Muscle of back (tissue), 11 donors: ENCODE data around the gene TMSB10. TPM values are rescaled to one million over a fixed set of nuclear protein-coding genes. Genes with fewer than 3 reads are reported as not detected.

Source experiments
- DNase-seq, 3 donors: peaks; one replicate each; pipeline versions ENCODE4 v3.0.0 to v3.0.0-alpha.2; 2013
- polyA plus RNA-seq, 10 donors: library from polyadenylated mRNA; unstranded; fragments of 120-200 nt; gene quantifications; one replicate each; pipeline ENCODE4 v1.2.1, GENCODE V29; 2013; ENCODE audit not compliant: insufficient read length in 10 of 10

Gene TMSB10
- polyA plus RNA-seq, 10 donors, result 1,032 to 1,730 (median 1,254) TPM

DNA sequence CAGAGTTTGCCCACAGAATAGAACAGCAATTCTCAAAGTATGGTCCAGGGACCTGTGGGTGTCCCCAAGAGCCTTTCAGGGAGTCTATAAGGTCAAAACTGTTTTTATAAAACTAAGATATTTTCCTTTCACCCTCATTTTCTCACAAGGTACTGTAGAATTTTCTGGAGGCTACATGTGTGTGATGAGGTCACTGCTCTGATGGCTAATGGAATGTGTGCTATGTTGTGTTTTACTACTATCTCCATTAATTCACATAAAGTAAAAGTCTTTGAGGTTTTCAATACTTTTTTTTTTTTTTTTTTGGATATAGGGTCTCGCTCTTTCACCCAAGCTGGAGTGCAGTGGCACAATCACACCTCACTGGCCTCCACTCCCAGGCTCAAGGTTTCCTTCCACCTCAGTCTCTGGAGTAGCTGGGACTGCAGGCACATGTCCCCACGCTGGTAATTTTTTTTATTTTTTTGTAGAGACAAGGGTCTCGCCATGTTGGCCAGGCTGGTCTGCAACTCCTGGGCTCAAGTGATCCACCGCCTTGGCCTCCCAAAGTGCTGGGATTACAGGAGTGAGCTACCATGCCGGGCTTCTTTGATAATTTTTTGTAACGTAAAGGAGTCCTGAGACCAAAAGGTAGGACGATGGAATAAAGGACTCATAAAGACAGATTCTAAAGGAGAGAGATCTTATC is 26.4 kb upstream of the TMSB10 start:
- DNase-seq, result no peak

DNA sequence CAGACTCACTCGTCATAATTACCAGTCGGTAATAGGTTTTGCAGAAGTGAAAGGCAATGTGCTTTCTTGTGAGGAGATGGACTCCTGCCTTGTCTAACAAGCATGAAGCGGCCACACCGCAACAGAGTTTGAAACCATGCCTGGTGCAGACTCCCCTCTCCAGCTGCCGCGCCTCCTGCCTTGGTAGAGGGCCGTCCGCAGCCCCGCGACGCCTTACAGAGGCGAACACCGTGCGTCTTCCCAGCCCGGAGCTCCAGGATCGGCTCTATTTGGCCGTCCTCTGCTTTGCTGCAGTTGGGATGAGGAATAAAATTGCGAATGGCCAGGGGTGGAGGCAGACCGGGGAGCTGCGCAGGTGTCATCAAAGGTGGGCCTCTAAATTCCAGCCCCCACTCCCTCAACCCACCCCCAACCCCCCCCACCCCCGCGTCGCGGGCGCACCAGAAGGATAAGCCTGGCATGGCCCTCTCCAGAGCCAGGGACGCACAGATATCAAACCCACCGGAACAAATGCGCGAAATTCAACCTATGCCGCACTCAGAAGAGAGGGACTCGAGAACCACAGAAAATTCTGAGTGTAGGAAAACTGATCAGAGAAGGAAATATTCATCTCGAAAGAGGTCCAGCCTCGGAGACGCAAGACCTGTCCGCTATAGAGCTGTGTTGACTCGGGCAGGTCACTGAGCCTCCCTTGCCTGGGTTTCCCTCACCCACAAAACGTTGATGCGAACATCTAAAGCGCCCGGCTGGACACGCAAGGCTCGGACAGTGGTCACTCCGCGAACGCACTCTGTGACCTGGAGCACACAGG is 25.7 kb upstream of the TMSB10 start:
- peak in 1 of 3 donors; percentile 48 for DNase-seq

DNA sequence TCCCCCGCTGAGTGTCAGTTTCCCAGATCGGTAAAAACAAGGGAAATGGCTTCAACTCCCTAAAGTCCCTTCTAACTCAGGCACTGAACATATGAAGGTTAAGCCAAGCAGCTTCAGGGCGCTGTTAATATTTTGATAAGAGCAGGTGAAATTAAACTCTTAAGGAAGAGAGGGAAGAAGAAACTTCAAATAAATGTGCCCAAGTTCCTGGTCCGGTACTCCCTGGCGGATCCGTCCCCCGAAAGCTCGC is 25.1 kb upstream of the TMSB10 start:
- DNase-seq, result no peak

DNA sequence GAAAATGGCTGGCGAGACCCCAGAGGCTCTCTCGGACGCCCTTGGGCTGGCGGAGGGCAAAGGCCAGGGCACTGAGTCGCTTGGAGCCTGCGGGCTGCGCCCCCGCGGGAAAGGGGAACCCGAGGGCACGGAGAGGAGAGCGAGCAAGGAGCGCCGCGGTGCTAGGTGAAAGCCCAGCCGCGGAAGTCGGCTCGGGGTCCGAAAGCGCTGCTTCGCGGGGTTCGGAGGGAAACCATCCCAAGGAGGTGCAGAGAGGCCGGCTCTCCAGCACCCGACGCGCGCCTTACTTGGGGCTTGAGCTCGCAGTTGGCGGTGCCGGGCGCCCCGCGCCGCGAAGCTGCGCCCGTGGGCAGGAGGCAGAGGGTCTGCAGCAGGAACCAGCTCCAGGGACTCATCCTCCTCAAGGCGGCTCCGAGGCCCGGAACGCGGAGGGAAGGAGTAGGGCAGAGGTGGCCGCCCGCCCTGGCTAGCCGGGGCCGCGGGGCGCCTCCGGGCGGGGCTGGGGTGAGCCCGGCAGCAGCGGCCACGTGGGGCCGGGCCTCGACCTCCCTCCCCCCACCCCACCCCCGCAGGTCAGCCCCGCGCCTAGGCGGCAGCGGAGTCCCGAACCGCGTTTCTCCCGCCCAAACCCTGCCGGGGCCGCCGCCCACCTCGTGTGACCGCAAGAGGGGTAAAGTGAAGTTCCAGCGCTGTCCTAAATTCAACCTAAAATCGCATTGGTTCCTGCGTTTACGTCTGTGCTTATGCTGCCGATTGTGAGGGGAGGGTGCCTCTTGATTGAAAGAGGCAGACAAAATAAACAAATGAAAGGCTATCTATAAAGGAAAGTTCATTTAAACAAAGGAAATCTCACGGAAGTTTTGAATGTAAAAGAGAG is 24.6 kb upstream of the TMSB10 start, which contains the start of gene TRABD2A:
TSS of gene TRABD2A (minus strand) at position 440 of the 877 bp plus-strand sequence. CDS start at position 395, 45 bp downstream.
- peak in 1 of 3 donors; percentile 51 for DNase-seq

DNA sequence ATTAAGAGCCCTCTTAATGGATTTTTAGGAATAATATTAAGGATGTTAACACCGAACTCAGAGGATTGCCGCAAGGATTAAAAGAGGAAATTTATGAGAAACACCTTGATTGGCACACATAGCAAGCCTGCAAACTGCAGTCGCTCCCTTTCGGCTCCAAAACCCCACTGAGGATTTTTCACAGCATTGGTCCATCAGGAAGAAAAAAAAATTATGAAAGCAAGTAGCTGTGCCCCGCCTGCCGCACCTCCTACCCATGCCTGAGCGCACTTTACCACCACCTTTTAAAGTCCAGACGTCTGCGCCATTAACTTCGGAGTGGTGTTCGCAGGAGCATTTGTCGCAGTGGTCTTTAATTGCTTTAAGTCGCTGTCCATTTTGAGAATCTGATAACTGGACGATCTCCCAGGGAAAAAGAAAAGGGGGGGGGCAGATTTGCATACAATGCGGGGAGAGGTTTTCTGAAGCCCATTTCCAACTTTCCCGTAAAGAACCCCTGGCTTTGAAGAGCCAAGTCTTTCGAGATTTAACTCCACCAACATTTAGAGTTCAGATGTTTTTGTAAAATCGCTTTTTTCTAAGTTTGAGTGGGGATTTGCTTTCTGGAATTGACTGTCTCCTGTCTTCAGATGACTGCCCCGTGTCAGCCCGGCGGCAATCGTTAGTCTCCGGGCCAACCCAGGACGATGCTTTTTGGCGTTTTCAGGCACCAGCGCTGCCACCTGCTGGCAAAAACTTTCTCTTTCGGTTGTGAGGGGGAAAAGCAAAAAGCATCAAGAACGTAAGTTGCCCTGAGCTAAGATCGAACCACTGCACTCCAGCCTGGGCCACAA is 23.7 kb upstream of the TMSB10 start:
- peak; percentile 69 to 85 (median 80) for DNase-seq

DNA sequence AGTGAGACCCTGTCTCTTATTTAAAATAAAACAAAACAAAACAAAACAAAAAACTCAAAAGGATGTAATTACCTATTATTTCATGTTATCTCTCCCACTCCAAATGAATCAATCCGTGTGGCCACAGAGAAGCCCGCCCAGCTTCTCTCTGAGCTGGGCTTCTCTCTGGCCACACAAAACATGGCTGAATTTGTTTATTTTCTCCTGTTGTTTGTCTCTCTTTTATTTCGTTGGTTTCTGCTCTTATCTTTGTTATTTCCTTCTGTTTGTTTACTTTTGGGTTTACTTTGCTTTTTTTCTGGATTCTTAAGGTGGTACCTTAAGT is 23.1 kb upstream of the TMSB10 start:
- DNase-seq, result no peak

DNA sequence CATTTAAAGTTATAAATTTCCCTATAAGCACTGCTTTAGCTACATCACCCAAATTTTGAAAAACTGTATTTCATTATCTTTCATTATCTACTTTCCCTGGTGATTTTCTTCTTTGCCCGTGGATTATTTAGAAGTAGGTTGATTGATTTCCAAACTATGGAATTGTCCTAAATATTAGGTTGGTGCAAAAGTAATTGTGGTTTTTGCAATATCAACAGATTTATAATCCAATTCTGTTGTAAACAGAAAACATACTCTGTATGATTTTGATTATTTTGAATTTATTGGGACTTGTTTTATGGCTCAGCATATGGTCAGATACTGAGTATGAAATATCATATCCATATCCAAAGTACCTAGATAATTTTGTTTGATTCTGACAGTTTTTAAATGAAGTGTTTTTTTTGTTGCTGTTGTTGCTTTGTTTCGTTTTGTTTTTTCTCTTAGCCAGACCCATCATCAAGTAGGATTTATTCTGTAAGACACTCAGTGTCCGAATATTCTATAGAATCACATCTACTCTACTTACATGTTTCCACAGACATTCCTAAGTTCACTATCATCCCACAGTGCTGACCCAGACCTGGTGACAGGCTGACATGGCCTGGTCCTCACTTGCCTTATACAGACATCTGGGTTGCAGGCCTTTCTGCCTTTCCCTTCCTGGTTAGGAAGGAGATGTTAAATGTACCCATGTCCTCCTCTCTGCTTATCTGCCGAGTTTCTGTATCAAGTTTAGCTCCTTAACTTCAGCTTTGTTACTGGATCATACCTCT is 22.5 kb upstream of the TMSB10 start:
- no peak for DNase-seq

DNA sequence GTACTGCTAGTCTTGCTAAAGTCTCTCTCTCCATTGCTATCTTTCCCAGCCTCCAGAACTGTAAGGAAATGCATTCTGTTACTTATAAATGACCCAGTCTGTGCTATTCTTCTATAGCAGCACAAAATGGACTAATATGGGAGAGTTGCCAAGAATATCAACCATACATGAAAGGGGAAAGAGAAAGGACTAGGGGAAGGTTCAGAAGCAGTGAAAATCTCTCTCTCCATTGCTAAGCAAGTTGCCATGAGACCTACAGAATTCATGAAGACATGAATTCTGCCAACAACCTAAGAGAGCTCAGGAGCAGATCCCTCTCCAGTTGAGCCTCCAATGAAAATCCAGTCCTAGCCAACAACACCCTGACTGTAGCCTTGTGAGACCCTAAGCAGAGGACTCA is 21.0 kb upstream of the TMSB10 start:
- no peak for DNase-seq

DNA sequence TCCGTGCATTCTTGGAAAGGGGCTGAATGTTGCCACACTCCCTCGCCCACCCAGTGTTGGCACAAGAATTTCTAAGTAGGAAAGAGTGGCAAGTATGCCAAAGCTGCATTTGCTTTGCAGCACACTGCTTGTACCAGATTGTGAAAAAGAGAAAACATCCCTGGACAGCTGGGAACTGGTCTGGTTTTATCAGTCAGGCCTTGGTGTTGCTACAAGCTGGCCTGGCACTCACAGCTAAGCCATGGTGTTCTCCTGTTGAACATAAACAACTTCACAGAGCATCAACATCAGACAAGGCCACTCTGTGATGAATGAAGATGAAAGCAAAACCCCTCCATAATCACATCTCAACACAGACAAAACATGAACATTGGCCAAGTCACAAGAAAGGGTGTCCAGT is 20.3 kb upstream of the TMSB10 start:
- DNase-seq, result no peak

DNA sequence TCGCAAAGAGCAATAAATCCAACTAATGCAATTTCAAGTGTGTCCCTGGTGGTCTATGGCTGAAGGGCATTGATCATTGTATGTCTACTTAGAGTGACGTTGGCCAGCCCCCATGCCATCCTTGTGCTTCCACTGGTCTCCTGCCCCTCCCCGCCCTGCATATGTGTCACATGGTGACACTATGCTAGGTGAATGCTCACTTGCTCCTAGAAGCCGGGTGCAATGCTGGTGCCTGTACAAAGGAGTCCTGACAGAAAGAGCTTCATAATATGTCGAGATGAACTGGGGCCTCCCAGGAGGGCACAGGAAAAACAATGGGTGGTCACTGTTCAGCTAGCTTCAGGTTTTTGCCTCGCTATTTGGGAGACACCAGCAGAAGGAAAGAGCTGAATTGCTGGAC is 18.7 kb upstream of the TMSB10 start:
- DNase-seq, result no peak

DNA sequence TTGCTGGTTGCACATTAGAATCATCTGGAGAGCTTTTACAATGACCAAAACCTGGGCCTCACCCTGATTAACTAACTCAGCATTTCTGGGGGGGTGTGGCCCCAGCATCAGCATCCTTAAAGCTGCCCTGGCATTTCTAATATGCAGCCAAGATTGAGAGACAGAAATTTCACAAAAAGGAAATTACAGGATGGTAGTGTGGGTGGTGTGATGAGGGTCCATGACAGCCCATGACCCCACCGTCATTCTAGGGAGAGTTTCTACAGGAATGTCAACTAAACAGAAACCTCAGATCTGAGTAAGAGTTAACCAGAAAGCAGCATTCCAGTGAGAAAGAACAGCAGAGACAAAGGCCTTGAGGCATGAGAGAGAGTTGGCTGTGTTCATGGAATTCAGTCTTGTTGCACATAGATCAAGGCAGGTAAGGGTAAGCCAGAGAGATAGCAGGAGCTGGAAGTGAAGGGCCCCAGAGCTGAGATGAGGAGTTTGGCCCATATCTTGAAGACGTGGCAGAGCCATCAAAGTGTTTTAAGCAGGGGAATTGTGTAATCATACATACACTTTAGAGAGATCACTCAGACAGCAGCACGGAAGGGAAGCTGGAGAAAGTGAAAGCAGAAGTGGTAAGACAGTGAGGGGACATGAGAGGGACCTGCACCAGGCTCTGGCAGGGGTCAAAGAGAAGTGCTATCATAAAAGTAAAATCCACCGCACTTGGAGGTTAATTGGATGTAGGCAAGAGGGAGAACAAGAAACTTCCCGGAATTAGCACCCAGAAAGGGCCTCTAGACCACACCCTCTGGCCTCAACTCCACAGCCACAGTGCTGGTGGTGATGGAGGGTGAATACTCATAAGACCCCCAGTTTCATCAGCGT is 16.8 kb upstream of the TMSB10 start:
- DNase-seq, result peak in 1 of 3 donors; percentile 77

DNA sequence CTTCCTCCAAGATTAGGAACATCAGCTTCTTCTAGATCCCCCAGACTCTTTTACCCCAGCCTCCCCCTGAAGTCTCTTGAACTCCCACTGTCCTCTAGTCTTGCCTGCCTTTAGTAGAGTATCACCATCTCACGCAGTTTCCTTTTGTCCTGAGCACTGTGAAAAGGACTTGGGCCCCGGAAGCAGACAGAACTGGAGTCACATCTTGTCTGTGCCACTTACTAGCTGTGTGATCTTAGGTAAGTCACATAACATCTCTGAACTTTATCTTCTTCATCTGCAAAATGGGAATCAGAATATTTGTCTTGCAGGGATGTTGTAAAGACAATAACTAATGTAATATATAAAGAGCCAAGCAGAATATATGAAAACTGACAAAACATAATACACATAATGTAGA is 16.1 kb upstream of the TMSB10 start:
- no peak for DNase-seq

DNA sequence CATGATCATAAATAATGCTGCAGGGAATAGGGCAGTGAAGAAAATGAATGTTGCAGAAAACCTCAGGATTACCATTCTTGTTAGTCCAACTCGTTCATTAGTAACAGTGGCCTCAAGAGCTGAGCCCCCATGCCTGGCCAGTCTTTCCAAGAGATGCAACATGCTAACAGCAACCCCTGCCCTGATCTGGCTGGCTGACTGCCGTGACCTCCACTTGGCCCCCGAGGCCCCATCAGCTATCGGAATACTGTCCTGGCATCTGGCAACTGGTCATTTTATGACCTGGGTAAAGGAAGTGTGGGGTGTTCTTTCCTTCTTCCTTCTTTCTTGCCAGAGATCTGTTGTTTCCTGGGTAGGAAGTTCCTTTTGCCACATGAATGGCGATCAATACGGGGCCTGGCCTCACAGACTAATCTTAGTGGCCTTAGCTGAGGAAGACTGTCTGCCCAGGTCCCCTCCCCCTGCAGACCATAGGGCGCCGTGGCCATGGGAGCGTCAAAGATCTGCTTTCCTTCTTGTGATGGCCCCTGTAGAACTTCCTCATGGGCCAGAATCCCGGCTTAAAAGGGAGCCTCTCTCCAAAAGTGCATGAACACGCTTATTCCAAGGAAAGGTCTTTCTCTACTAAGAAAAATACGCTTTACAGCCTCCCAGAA is 14.0 kb upstream of the TMSB10 start:
- no peak for DNase-seq

DNA sequence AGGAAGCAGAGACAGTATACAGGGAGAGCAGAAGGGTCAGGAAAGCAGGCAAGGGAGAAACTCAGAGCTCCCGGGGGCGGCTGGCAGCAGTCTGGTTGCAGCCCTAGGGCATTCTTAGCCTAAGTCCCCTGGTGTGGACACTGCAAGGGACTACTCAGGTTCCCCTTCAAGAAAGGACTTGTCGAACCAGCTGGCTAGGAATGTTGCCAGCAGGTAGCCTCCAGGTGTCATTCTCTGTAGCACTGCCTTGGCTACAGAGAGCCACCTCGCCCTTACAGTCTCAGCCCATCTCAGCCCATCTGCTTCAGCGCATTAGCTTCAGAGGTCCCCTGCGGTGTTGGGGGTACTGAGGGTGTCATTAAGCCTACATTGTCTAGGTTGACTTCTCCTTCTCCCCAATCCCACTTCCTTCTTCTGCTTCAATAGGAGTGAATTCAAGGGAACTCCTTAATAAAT is 11.3 kb upstream of the TMSB10 start:
- DNase-seq, result no peak

DNA sequence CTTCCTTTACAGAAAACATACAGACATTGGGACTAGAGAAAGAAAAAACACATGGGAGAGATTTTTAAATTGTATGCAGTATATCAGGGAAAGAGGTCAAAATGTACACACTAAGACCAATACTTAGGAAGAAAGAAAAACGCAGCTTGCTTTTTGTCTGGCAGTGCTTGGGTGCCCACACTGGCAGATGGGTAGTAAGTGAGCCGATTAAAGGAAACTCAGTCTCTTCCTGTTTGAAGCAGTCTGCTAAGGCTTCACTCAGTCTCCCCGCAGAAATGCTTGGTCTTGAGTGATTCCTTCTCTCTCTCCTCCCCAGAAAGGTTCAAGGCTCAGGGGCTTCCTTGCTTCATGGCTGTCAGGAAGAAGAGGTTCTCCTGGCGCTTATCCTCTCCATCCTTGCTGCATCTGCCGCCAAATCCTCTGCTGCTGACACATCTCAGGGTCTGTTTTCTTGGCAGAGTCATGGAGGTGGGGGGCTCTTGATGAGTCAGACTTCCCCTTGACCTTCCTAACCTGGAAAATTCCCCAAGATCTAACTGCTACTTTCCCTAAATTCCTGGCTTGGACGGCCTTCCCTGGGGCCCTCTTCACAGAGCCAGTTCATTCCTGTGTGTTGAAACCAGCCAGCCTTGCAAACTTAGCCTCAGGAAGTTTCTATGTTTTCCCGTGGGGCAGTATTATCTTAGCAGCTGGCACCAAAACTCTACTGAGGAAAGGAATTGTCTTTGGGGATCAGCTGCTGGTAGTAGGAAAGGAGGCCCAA is 10.5 kb upstream of the TMSB10 start:
- DNase-seq, result peak in 2 of 3 donors; percentile 49 to 61

DNA sequence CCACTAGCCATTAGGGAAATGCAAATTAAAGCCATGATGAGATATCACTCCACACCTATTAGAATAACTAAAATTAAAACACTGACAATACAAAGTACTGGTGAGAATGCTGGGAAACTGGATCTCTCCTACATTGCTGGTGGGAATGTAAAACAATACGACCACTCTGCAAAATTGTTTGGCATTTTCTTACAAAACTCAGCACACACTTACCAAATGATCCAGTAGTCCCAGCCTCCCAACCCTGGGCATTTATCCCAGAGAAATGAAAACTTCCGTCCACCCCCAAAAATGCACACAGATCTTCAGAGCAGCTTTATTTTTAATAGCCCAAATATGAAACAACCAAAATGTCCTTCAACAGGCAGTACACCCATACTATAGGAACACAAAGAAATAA is 8.9 kb upstream of the TMSB10 start:
- no peak for DNase-seq

DNA sequence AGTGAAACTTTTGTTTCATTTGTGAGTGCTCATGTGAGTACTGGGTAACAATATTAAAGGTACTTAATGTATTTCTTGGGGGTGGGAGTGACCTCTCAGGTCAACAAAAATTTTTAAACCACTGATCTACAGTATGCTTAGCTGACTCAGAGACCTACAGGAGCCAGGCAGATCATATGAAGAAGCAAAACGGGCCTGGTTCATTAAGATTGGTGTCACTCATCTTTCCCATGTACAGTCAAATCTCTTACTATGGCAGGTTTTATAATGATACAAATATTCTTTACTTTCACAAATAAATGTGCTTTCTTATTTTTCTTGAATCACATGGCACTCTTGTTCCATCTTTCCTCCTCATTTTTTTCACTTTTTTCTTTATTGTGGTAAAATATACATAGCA is 7.7 kb upstream of the TMSB10 start:
- DNase-seq, result no peak
